HepG2 (cell line): ENCODE measurements around the gene VSIG10L2.

Source experiments
- CTCF ChIP-seq: sonication (generic); formaldehyde crosslinking; IDR thresholded peaks from 2 replicates; pipeline ENCODE4 v1.5.0; 2020; ENCODE audit warnings: mild to moderate bottlenecking, missing genetic modification reagents, moderate library complexity
- EP300 ChIP-seq, 3 experiments: sonication (generic) in 1 of 3; formaldehyde crosslinking in 1 of 3; IDR thresholded peaks; 2 replicates each; pipeline versions ENCODE4 v1.5.1 to v1.6.1; 2011 to 2020; ENCODE audit warnings: low read depth in 2 of 3, low read length in 2 of 3, borderline replicate concordance in 1 of 3, improper control_type of control experiment in 1 of 3, mild to moderate bottlenecking in 1 of 3, missing genetic modification reagents in 1 of 3, moderate library complexity in 1 of 3
- ETV5 ChIP-seq: IDR thresholded peaks from 2 replicates; pipeline ENCODE4 v1.6.1; 2018; ENCODE audit warnings: missing biosample characterization, missing genetic modification reagents, inconsistent platforms, borderline replicate concordance
- EZH2 ChIP-seq: conservative IDR thresholded peaks from 2 replicates; pipeline ENCODE4 v1.6.1; 2012; ENCODE audit warnings: mild to moderate bottlenecking, low read depth, low read length, moderate library complexity
- GABPA ChIP-seq, 2 experiments: IDR thresholded peaks; 2 replicates each; pipeline ENCODE4 v1.6.1; 2011 to 2016; ENCODE audit warnings: low read depth in 2 of 2, low read length in 1 of 2, missing biosample characterization in 1 of 2, missing genetic modification characterization in 1 of 2
- HNRNPH1 ChIP-seq: fragments of 200-400 bp; formaldehyde crosslinking; optimal IDR thresholded peaks from 2 replicates; pipeline ENCODE3; 2017; ENCODE audit warnings: mild to moderate bottlenecking, low read depth, low read length
- JUNB ChIP-seq: sonication (generic); formaldehyde crosslinking; IDR thresholded peaks from 2 replicates; pipeline ENCODE4 v1.8.0; 2022; ENCODE audit warnings: missing genetic modification reagents, mild to moderate bottlenecking, borderline replicate concordance
- KAT2B ChIP-seq: fragments of 150-350 bp; IDR thresholded peaks from 2 replicates; pipeline ENCODE4 v1.6.1; 2014; ENCODE audit warnings: low read depth, low read length, borderline replicate concordance
- MXI1 ChIP-seq: IDR thresholded peaks from 3 replicates; pipeline ENCODE4 v1.6.1; 2012; ENCODE audit warnings: low read depth, low read length, inconsistent platforms, borderline replicate concordance
- ZFP36L1 ChIP-seq: sonication (generic); formaldehyde crosslinking; IDR thresholded peaks from 2 replicates; pipeline ENCODE4 v1.8.0; 2022; ENCODE audit warnings: mild to moderate bottlenecking, missing genetic modification reagents, moderate library complexity
- TF ChIP-seq, protein P1 (sequence below): IDR thresholded peaks from 2 replicates; pipeline ENCODE4 v1.6.1; 2012; ENCODE audit warnings: inconsistent platforms
- TF ChIP-seq, protein P2 (sequence below): sonication (generic); formaldehyde crosslinking; IDR thresholded peaks from 2 replicates; pipeline ENCODE4 v1.4.0; 2020; ENCODE audit warnings: low read depth, mild to moderate bottlenecking, missing genetic modification reagents
- TF ChIP-seq, protein P3 (sequence below): sonication (generic); formaldehyde crosslinking; IDR thresholded peaks from 2 replicates; pipeline ENCODE4 v1.4.0; 2020; ENCODE audit warnings: mild to moderate bottlenecking, missing genetic modification reagents

DNA sequence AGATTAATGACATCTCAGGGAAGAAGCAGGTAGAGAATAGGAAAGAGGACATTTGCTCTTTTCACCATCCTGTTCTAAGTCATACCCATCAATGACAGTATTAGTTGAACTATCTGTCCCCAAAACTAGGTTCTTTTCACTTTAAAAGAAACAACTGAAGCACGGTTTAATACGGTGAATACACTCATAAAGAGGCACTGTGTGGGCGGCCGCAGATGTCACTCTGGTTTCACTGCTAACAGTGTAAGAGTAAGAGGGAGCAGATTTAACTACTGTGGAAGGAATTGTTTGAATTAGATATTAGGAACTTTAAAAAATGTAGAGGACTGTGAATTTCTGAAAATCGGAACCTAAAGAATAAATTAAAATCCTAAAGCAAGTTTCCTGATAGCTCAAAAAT is 49.5 kb downstream of the VSIG10L2 start:
- TF ChIP-seq, protein P1, sequence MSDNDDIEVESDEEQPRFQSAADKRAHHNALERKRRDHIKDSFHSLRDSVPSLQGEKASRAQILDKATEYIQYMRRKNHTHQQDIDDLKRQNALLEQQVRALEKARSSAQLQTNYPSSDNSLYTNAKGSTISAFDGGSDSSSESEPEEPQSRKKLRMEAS, result no peak
- TF ChIP-seq, protein P2, sequence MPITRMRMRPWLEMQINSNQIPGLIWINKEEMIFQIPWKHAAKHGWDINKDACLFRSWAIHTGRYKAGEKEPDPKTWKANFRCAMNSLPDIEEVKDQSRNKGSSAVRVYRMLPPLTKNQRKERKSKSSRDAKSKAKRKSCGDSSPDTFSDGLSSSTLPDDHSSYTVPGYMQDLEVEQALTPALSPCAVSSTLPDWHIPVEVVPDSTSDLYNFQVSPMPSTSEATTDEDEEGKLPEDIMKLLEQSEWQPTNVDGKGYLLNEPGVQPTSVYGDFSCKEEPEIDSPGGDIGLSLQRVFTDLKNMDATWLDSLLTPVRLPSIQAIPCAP (CRISPR knock-in tag), result no peak
- TF ChIP-seq CTCF, result no peak
- TF ChIP-seq ZFP36L1 (CRISPR knock-in tag), result no peak
- TF ChIP-seq JUNB (CRISPR knock-in tag), result no peak
- TF ChIP-seq KAT2B, result no peak
- no peak for TF ChIP-seq ETV5 (CRISPR knock-in tag)
- no peak for TF ChIP-seq EZH2
- TF ChIP-seq, protein P3, sequence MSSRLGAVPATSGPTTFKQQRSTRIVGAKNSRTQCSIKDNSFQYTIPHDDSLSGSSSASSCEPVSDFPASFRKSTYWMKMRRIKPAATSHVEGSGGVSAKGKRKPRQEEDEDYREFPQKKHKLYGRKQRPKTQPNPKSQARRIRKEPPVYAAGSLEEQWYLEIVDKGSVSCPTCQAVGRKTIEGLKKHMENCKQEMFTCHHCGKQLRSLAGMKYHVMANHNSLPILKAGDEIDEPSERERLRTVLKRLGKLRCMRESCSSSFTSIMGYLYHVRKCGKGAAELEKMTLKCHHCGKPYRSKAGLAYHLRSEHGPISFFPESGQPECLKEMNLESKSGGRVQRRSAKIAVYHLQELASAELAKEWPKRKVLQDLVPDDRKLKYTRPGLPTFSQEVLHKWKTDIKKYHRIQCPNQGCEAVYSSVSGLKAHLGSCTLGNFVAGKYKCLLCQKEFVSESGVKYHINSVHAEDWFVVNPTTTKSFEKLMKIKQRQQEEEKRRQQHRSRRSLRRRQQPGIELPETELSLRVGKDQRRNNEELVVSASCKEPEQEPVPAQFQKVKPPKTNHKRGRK (CRISPR knock-in tag), result no peak
- no peak for TF ChIP-seq MXI1
- TF ChIP-seq HNRNPH1, result no peak
- no peak for TF ChIP-seq EP300 (IDR thresholded peaks at IDR 0.05; ENCODE audit: low read depth in 2 of 2, low read length in 2 of 2)
- no peak for TF ChIP-seq EP300 (CRISPR knock-in tag; IDR thresholded peaks at IDR 0.05; ENCODE audit: borderline replicate concordance)
- no peak for TF ChIP-seq GABPA (IDR thresholded peaks at IDR 0.05; ENCODE audit: low read depth, low read length)
- TF ChIP-seq GABPA (CRISPR knock-in tag; IDR thresholded peaks at IDR 0.05; ENCODE audit: low read depth), result no peak
